Measurements from ENCODE around the gene GPC1.

GRCh38 chr2:240395448-240395847, 40.0 kb upstream of the GPC1 start:
- no peak for TF ChIP-seq CTCF (IDR thresholded peaks at IDR 0.05 in 8 of 11, conservative IDR thresholded peaks at IDR 0.05 in 3 of 11)
- no peak for TF ChIP-seq POLR2A (IDR thresholded peaks at IDR 0.05)
